ENCODE measurements around the gene SEL1L. TPM values are rescaled to one million over a fixed set of nuclear protein-coding genes. Genes with fewer than 3 reads are reported as not detected.

The SEL1L gene
- total RNA-seq, 2 donors from 2014 or later: 42.2 to 81.4 TPM

DNA sequence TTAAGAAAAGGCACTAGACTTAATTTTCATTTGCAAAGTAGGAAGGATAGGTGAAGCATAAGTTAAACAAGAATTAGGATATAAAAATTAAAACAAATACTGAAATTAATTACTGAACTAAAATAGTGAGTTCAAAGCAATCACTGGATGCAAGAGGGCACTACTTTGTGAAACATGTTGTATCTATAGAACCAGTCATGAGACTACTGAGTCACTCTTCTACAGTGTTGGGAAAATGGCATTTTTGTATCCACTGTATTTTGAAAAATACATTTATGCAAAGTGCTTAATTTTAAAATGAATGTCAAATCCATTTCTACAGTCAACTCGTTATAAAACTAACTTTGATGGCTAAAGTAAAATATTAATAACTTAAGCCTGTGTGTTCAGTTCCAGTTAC, 47.9 kb downstream of the SEL1L start:
- no peak overlapping the region for H3K4me3 ChIP-seq
- no peaks in the 10 kb centered on the region for H3K27me3 ChIP-seq (replicated peaks; ENCODE audit: insufficient read depth)
- intact Hi-C loops (cut with DNase I): no loop called here
- H3K36me3 ChIP-seq: peaks cover 0 to 14% of the 10 kb centered on the region in 2 donors
- H3K27ac ChIP-seq: no peak overlapping the region
- TF ChIP-seq POLR2AphosphoS5 (IDR thresholded peaks at IDR 0.05) (no peak), POLR2A (IDR thresholded peaks at IDR 0.05) (no peak)
- TF ChIP-seq, protein P1, sequence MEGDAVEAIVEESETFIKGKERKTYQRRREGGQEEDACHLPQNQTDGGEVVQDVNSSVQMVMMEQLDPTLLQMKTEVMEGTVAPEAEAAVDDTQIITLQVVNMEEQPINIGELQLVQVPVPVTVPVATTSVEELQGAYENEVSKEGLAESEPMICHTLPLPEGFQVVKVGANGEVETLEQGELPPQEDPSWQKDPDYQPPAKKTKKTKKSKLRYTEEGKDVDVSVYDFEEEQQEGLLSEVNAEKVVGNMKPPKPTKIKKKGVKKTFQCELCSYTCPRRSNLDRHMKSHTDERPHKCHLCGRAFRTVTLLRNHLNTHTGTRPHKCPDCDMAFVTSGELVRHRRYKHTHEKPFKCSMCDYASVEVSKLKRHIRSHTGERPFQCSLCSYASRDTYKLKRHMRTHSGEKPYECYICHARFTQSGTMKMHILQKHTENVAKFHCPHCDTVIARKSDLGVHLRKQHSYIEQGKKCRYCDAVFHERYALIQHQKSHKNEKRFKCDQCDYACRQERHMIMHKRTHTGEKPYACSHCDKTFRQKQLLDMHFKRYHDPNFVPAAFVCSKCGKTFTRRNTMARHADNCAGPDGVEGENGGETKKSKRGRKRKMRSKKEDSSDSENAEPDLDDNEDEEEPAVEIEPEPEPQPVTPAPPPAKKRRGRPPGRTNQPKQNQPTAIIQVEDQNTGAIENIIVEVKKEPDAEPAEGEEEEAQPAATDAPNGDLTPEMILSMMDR (IDR thresholded peaks at IDR 0.05): no peak
- DNase-seq (ENCODE audit: low spot score): no peak
- no peaks in the 10 kb centered on the region for H3K9me3 ChIP-seq
- WGBS: 85% methylated on average over 1 of the region's 1 CpG
- no peaks in the 10 kb centered on the region for H3K4me1 ChIP-seq (replicated peaks)

DNA sequence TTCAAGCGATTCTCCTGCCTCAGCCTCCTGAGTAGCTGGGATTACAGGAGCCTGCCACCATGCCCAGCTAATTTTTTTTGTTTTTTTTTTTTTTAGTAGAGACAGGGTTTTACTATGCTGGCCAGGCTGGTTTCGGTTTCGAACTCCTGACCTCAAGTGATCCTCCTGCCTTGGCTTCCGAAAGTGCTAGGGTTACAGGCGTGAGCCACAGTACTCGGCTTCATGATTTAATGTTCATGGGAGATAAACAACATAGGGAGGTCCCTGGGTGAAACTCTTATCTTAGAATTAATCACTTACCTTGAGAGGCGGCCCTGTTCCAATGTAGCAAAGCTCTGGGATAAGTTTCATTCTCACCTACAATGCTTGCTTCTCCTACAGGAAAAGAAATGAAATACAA, 48.3 kb downstream of the SEL1L start:
- DNase-seq (ENCODE audit: low spot score): no peak
- Histone ChIP-seq H3K9me3 (no peaks in the 10 kb centered on the region), H3K4me1 (replicated peaks) (no peaks in the 10 kb centered on the region), H3K27ac (no peak overlapping the region), H3K27me3 (replicated peaks; ENCODE audit: insufficient read depth) (no peaks in the 10 kb centered on the region), H3K36me3 (peaks cover 0 to 14% of the 10 kb centered on the region in 2 donors), H3K4me3 (no peak overlapping the region)
- WGBS: 95% methylated on average over 7 of the region's 7 CpGs
- no peak for TF ChIP-seq POLR2A (IDR thresholded peaks at IDR 0.05)
- TF ChIP-seq, protein P1 (IDR thresholded peaks at IDR 0.05): no peak
- intact Hi-C loops (cut with DNase I): no loop called here

DNA sequence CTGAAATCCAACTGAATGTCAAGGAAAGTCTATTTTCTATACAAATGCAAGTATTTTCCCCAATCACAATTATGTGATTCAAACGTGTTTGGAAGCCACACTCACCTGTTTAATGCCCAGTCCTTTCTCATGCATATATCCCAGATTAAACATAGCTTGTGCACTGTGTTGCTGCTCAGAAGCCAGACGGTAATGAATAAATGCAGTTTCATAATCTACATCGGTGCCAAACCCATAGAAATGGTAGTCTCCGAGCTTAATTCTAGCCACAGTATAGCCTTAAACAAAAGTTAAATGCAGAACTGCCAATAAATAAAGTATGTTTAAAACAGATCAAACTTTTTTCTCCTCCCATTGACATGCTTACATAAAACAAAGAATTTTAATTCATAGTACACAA, 49.5 kb downstream of the SEL1L start:
- no peak overlapping the region for H3K27ac ChIP-seq
- no peaks in the 10 kb centered on the region for H3K9me3 ChIP-seq
- no peaks in the 10 kb centered on the region for H3K4me1 ChIP-seq (replicated peaks)
- intact Hi-C loops (cut with DNase I): no loop called here
- no peaks in the 10 kb centered on the region for H3K27me3 ChIP-seq (replicated peaks; ENCODE audit: insufficient read depth)
- peaks cover 0 to 14% of the 10 kb centered on the region in 2 donors for H3K36me3 ChIP-seq
- 86% methylated on average over 4 of the region's 4 CpGs for WGBS
- DNase-seq (ENCODE audit: low spot score): no peak
- TF ChIP-seq, protein P1 (IDR thresholded peaks at IDR 0.05): no peak
- TF ChIP-seq POLR2A (IDR thresholded peaks at IDR 0.05) (no peak), POLR2AphosphoS5 (IDR thresholded peaks at IDR 0.05) (no peak)
- H3K4me3 ChIP-seq: no peak overlapping the region

DNA sequence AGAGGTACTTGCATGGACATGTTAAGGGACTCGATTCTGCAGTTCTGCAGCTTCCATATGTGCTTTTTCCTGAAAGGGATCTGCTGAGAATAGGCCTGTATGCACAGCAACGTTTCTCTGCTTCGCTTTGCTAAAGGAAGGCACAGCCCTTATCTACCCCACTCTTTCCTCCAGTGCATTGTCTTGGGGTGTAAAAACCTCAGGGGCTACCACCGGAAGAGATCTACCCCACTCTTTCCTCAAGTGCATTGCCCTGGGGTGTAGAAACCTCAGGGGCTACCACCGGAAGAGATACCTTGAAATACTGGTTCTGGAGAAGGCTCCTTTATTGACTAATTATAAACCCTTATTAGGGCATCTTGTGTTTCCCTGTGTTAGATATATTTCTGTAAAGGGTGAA, 52.9 kb downstream of the SEL1L start:
- Histone ChIP-seq H3K27ac (no peak overlapping the region), H3K4me1 (replicated peaks) (no peaks in the 10 kb centered on the region), H3K4me3 (no peak overlapping the region), H3K9me3 (no peaks in the 10 kb centered on the region), H3K27me3 (replicated peaks; ENCODE audit: insufficient read depth) (no peaks in the 10 kb centered on the region), H3K36me3 (peaks cover 0 to 3% of the 10 kb centered on the region in 2 donors)
- TF ChIP-seq POLR2A (IDR thresholded peaks at IDR 0.05) (no peak), POLR2AphosphoS5 (IDR thresholded peaks at IDR 0.05) (no peak)
- TF ChIP-seq, protein P1 (IDR thresholded peaks at IDR 0.05): no peak
- intact Hi-C loops (cut with DNase I): no loop called here
- DNase-seq (ENCODE audit: low spot score): no peak
- 74% methylated on average over 5 of the region's 5 CpGs for WGBS

DNA sequence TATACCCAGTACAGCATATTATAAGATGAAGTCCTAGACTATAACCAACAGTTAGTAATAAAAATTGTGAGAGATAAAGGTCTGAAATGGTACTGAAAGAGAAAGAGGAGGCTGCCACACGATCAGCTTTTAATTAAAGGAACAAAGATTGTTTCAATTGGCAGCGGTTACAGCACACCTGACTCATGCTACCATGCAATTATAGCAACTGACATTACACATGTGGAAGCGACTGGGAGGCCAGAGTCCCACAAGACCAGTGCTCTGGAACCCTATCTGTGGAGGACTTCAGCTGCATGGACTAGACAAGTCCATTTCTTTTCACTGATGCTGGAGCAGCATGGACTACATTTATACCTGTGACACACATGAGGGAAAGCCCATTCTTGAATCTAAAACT, 55.2 kb downstream of the SEL1L start:
- TF ChIP-seq, protein P1 (IDR thresholded peaks at IDR 0.05): no peak
- TF ChIP-seq POLR2A (IDR thresholded peaks at IDR 0.05): no peak
- TF ChIP-seq POLR2AphosphoS5 (IDR thresholded peaks at IDR 0.05): no peak
- DNase-seq (ENCODE audit: low spot score): no peak
- intact Hi-C loops (cut with DNase I): no loop called here
- H3K4me1 ChIP-seq (replicated peaks): no peaks in the 10 kb centered on the region
- H3K27me3 ChIP-seq (replicated peaks; ENCODE audit: insufficient read depth): no peaks in the 10 kb centered on the region
- no peak overlapping the region for H3K27ac ChIP-seq
- H3K36me3 ChIP-seq: no peaks in the 10 kb centered on the region
- no peaks in the 10 kb centered on the region for H3K9me3 ChIP-seq
- 67% methylated on average over 3 of the region's 3 CpGs for WGBS
- H3K4me3 ChIP-seq: no peak overlapping the region
